RWPE1 (cell line): ENCODE results near the gene DENND5B.
"Not testable (repeated sequence)": the region's sequence is repeated elsewhere in the genome, so short reads cannot be mapped to it uniquely, and the experiment has no call there.

Experiments
- CTCF ChIA-PET: fragments of 350-600 bp; sonication (Branson Sonifier 250); formaldehyde crosslinking; extraction: SDS; loops from one replicate; lab custom pipeline; 2021; lab: Yijun Ruan, JAX
- POLR2A ChIA-PET: fragments of 400-600 bp; formaldehyde crosslinking; extraction: SDS; loops from one replicate; lab custom pipeline; 2020; ENCODE audit warnings: antibody characterized with exemption; ENCODE audit not compliant: low non-redundant PET; lab: Yijun Ruan, JAX
- DNase-seq: peaks from one replicate; pipeline ENCODE4 v3.0.0; 2012; ENCODE audit warnings: low spot score
- H3K27ac ChIP-seq: fragments of 450-650 bp; 2 replicates; pipeline ENCODE4 v1.5.1; 2017
- TF ChIP-seq, protein P1 (sequence below): fragments of 450-650 bp; conservative IDR thresholded peaks from 2 replicates; pipeline ENCODE4 v1.5.1; 2017; ENCODE audit warnings: low read depth, mild to moderate bottlenecking

Gene DENND5B

DNA sequence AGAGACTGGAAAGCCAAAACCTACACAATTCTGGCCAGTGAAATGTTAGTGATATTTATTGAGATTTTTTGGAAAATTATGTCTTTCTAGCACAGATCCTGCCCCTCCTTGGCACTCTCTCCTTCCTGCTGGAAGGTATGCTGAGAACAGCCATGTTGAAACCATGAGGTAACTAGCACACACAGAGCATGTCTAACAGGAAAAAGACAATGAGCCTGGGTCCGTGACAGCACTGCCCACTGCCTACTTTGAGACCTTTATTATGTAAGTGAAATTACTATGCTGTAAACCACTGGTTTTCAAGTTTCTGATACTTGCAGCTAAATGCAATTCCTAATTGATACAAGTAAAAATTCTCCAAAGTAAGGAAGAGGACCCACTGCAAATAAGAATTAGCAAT, 183.4 kb downstream of the DENND5B start:
- no peak for DNase-seq
- H3K27ac ChIP-seq = no peak overlapping the region
- ChIA-PET POLR2A (no interaction called here), CTCF (no interaction called here)
- TF ChIP-seq, protein P1, sequence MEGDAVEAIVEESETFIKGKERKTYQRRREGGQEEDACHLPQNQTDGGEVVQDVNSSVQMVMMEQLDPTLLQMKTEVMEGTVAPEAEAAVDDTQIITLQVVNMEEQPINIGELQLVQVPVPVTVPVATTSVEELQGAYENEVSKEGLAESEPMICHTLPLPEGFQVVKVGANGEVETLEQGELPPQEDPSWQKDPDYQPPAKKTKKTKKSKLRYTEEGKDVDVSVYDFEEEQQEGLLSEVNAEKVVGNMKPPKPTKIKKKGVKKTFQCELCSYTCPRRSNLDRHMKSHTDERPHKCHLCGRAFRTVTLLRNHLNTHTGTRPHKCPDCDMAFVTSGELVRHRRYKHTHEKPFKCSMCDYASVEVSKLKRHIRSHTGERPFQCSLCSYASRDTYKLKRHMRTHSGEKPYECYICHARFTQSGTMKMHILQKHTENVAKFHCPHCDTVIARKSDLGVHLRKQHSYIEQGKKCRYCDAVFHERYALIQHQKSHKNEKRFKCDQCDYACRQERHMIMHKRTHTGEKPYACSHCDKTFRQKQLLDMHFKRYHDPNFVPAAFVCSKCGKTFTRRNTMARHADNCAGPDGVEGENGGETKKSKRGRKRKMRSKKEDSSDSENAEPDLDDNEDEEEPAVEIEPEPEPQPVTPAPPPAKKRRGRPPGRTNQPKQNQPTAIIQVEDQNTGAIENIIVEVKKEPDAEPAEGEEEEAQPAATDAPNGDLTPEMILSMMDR = no peak

DNA sequence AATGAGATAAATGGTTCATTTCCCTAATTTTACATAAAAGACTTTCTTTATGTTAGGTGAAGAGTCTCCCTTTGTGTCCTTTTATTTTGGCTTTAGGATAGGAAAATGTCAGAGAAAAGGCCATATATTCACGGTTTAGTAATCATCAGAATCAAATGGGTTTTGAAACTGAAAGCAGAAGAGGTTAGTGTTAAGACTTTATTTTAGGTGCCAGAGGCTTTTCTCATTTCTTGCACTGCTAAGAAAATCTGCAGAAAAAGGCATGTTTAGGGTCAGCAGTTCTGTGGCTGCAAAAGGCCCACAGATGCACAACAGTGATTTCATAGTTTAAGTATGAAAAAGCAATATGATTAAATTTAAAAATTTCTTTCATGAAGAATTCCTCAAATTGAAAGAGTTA, 184.6 kb downstream of the DENND5B start:
- TF ChIP-seq, protein P1 = no peak
- ChIA-PET POLR2A (no interaction called here), CTCF (interaction anchor here (0.6 kb wide), 1 partner anchor 9 kb away, joined by 4 read pairs; no protein-coding TSS in a partner anchor)
- H3K27ac ChIP-seq = no peak overlapping the region
- DNase-seq = no peak

DNA sequence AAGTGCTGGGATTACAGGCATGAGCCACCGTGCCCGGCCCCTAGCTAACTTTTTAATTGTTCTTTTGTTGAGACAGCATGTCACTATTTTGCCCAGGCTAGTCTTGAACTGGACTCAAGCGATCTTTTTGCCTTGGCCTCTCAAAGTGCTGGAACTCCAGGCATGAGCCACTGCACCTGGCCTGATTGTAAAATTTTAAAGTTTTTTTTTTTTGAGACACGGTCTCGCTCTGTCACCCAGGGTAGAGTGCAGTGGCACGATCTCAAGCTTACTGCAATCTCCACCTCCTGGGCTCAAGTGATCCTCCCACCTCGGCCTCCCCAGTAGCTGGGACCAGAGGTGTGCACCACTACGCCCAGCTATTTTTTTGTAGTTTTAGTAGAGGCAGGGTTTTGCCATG, 185.9 kb downstream of the DENND5B start:
- no peak overlapping the region for H3K27ac ChIP-seq
- TF ChIP-seq, protein P1 = no peak
- ChIA-PET CTCF (interaction anchor here (0.8 kb wide), 1 partner anchor 248 kb away, joined by 3 read pairs; no protein-coding TSS in a partner anchor), POLR2A (no interaction called here)
- DNase-seq = no peak

DNA sequence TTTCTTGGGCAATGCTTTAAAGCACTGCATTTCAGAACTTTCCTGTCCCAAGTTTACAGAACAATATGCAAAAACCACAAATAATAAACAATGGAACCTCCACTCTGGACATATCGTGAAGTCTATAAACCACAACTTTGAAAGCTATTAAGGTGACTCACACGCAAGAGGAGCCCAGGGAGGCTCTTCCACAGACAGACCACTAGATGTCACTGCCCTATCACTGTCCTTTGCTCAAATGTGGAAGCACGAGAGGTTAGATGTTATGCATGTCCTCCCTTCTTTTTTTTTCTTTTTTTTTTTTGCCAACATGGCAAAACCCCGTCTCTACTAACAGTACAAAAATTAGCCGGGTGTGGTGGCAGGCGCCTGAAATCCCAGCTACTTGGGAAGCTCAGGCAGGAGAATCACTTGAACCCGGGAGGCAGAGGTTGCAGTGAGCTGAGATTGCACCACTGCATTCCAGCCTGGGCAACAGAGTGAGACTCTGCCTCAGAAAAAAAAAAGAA, 187.8 kb downstream of the DENND5B start:
- CTCF ChIA-PET = interaction anchor here (0.5 to 2.0 kb wide), 32 partner anchors 10 to 915 kb away, joined by 3 to 14 read pairs (median 4); partner anchors contain the start of gene SINHCAF
- H3K27ac ChIP-seq, POLR2A ChIA-PET: not testable (repeated sequence)
- DNase-seq = peak; percentile 83
- TF ChIP-seq, protein P1 = peak; percentile 95

DNA sequence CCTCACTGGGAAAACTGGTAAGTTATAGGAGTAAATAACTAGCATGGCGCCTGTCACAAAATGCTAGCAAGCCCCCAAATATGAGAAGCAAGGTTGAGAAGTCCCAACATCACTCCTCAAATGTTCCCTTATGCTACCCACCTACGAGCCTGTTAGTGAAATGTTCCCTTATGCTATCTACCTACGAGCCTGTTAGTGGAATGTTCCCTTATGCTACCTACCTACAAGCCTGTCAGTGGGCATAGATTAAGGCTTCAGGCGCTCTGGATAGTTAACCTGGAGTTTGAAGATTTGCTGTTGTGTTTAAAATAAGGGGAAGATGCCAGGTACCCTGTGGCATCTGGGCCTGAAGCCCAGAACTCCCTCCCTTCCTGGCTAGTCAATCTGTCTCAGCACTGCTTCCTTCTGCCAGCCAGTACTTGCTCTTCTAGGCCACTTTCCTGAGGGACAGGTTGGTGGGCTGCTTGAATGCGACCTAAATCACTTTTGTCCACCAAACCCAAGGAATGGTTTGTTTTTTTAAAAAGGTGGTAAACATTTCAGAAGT, 197.9 kb downstream of the DENND5B start:
- ChIA-PET CTCF (no interaction called here), POLR2A (no interaction called here)
- TF ChIP-seq, protein P1 = no peak
- DNase-seq = no peak
- no peak overlapping the region for H3K27ac ChIP-seq

DNA sequence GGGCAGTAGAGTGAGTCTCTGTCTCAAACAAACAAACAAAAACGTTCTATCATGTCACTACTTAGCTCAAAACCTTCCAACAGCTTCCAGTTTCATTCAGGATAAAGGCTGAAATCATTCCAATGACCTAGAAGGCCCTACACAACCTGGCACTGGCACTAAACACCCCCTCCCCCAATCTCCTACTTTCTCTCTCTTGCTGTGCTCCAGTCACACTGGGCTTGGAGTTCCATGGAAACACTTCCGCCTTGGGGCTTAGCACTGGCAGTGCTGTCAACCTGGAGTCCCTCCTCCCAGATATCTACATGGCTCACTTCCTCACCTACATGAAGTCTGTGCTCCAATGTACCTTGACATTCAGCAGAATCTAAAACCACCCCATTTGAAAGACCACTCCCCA, 199.9 kb downstream of the DENND5B start:
- POLR2A ChIA-PET = no interaction called here
- DNase-seq = no peak
- CTCF ChIA-PET = interaction anchor here (0.5 kb wide), 2 partner anchors 771 to 1133 kb away, joined by 3 to 9 read pairs; no protein-coding TSS in a partner anchor

More for the DNA sequence above, 199.9 kb downstream of the DENND5B start:
- TF ChIP-seq, protein P1 = no peak
- no peak overlapping the region for H3K27ac ChIP-seq
